GM18502 (cell line): Measurements from ENCODE around the gene RUFY1.
A peak's percentile ranks its signal among the peaks of the same experiment; 100 is the strongest.
"Not testable (repeated sequence)": the region's sequence is repeated elsewhere in the genome, so short reads cannot be mapped to it uniquely, and the experiment has no call there.

Source experiments
- ATAC-seq: cut with Tn5 transposase; IDR thresholded peaks from one replicate; pipeline ENCODE4 v1.9.1; 2021; ENCODE audit warnings: mild to moderate bottlenecking; ENCODE audit not compliant: unreplicated experiment, poor library complexity

RUFY1 gene

DNA sequence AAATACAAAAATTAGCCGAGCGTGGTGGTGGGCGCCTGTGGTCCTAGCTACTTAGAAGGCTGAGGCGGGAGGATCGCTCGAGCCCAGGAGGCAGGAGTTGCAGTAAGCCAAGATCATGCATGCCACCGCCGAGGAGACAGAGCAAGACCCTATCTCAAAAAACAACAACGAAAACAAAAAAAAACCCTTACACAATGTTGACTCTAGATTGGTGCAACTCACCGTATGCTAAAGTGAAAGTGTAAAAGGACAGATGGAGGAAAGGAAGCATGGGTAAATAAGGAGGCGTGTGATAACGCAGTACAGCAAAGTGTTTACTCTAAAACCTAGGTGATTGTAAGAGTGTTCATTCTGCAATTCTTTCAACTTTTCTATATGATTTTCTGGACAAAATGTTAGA lies 15.9 kb upstream of the RUFY1 start:
- ATAC-seq = peak; percentile 54

DNA sequence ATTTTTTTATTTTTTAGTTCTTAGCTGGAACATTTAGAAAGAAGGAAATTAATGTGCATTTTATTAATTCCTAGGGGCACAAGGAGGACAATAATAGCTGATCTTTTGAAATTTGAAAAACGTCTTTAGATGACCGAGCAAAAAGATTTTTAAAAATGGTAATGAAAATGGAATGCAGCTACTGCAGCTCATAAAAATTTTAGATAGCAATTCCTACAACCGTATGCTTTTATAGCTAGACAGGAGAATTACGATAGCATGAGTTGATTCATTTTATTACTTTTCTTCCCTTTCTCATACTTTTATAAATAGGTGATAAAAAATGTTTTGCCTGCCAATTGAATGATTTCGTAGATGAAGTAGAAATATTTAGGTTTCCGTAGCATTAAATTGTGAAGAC lies 13.7 kb upstream of the RUFY1 start:
- no peak for ATAC-seq

GRCh38 chr5:179542170-179542569 lies 8.2 kb upstream of the RUFY1 start:
- ATAC-seq = no peak

DNA sequence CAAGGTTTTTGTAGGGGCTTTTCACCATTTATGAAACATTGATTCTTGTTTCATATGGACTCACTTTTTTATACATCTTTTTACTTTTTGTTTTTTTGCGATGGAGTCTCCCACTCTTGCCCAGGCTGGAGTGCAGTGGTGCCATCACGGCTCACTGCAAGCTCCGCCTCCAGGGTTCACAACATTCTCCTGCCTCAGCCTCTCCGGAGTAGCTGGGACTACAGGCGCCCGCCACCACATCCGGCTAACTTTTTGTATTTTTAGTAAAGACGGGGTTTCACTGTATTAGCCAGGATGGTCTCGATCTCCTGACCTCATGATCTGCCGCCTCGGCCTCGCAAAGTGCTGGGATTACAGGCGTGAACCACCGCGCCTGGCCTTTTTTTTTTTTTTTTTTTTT lies 7.1 kb upstream of the RUFY1 start:
- ATAC-seq = not testable (repeated sequence)

DNA sequence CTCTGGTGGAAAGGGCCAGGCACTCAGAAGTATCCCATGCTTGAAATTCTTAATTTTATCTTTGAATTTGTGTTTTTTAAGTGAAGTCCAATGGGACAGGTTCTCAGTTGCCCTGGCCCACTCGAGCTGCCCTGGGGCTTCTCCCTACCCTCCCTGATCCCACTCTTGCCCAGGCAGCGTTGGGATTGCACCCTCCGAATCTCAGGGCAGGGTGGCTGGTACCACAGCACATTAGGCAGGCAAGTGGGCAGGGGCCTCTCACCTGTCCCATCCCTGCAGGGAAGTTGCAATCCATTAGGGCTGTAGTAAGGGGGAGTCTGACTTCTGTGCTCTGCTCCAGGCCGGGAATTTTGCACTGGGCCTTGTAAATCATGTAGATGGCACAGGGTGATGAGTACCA lies 2.7 kb downstream of the RUFY1 start:
- no peak for ATAC-seq

DNA sequence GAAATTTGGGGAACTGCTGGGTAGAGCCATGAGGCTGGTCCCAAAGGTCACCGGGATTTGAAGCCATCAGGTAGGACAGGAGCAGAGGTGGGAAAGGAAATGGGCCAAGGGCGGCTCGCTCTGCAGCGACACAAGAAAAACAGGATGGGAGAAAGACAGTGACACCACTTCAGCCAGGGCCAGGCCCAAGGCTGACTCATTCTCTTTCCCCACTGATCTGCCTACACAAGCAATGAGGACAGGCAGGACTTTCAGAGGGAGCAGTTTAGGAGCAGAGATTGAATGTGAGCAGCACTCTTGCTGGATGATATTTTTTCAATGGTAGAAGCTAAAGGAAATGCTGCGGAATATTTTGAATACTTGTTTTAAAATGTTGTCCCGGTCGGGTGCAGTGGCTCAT lies 3.5 kb downstream of the RUFY1 start:
- ATAC-seq = no peak

GRCh38 chr5:179554981-179555380 lies 4.6 kb downstream of the RUFY1 start:
- ATAC-seq = no peak

DNA sequence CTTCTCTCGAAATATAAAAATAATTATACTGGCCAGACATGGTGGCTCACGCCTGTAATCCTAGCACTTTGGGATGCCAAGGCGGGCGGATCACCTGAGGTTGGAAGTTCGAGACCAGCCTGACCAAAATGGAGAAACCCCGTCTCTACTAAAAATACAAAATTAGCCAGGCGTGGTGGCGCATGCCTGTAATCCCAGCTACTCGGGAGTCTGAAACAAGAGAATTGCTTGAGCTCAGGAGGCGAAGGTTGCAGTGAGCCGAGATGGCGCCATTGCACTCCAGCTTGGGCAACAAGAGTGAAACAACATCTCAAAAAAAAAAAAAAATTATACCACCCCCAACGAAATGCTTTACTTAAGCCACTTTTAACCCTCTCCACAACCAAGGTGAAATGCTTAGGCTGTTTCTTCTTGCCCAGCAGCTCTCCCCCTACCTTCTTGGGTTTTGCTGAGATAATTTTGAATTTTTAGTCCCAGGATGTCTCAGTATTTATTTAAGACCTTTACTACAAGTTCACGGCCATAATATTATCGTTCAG lies 8.0 kb downstream of the RUFY1 start:
- ATAC-seq = not testable (repeated sequence)

DNA sequence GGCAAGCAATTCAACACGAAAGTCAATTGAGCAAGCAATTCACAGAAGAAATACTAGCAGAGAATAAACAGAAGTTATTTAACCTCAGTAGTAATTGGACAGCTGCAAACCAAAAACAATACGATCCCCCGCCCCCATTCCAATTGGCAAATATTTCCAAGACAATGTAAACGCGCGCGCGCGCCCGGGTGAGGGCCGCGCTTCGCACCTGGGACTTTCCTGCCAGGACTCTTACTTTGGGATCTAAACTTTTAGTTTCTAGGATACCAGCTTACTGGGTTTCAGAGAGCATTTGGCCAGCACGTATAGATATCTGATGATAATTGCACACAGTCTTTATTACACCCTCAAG lies 8.6 kb downstream of the RUFY1 start:
- peak; percentile 18 for ATAC-seq

GRCh38 chr5:179559284-179560252 lies 9.2 kb downstream of the RUFY1 start:
- ATAC-seq = peak; percentile 100

DNA sequence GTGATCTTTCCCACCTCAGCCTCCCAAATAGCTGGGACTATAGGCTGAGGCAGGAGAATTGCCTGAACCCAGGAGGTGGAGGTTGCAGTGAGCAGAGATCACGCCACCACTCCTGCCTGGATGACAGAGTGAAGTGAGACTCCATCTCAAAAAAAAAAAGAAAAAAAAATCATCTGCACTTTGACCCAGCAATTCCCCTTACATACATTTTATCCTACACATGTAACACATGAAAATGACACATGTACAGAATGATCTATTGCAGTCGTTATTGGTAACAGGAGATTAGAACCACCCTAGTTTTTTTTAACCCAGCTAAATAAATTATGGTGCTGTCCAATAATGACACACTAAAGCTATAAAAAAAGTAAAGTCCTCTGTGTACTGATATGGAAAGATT lies 14.2 kb downstream of the RUFY1 start:
- ATAC-seq = no peak

DNA sequence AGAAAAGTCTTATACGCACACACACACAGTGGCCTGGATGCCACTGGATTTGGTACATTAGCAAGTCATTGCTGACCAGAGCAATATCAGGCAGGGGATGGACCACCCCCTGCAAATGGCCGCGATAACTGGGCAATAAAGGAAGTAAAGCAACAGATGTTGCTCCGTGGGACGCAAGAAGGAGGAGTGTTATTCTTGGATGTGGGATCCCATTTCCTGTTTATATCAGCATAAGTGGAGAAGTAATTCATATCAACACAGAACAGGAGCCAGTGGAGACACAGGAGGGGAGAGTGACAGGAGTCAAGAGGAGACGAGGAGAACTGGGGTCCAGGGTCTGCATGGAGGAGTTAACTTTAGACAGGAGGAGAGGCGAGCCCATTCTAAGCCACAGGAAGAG lies 18.4 kb downstream of the RUFY1 start:
- no peak for ATAC-seq

DNA sequence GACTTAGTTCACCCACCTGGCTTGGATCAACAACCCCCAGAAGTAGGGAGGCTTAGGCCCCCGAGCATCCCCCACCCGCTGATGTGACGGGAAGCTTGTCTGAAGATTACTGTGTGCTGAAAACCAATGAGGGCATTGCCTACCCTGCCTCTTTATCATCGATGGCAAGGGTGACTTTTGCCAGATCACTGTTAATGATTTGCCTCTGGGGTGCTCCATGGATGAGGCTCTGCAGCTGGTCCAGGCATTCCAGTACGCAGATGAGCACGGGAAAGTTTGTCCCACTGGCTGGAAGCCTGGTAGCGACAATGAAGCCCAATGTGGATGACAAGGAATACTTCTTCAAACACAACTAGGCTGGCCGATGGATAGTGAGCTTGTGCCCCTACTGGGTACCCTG lies 22.0 kb downstream of the RUFY1 start:
- no peak for ATAC-seq

- ATAC-seq = no peak
Measured at GRCh38 chr5:179577286-179577960, 27.1 kb downstream of the RUFY1 start.

DNA sequence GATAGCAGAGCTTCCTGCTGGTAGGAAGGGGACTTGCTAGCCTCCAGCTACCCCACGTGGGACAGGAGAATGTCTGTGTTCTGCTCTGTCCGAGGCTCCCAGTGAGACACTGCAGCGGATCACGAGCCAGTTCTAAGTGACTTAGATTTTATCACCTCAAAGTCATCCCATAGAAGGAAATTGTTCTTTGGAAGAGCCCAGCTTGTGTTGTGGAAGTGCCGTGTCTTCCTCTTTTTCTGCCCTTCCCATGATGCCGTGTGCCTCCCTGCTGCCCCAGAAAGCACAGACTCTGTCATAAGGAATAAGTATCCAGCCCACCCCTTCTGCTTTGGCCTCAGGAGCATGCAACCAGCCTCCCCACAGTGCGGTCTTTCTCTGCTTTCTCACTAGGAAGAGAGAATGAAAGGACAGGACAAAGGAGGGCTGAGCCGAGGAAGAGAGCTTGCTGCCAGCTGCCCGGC lies 35.6 kb downstream of the RUFY1 start:
- no peak for ATAC-seq

GRCh38 chr5:179588166-179588565 lies 37.8 kb downstream of the RUFY1 start:
- no peak for ATAC-seq

- ATAC-seq = no peak
Measured at GRCh38 chr5:179595916-179596315, 45.6 kb downstream of the RUFY1 start.

- no peak for ATAC-seq
Measured at GRCh38 chr5:179596421-179596820, 46.1 kb downstream of the RUFY1 start.

DNA sequence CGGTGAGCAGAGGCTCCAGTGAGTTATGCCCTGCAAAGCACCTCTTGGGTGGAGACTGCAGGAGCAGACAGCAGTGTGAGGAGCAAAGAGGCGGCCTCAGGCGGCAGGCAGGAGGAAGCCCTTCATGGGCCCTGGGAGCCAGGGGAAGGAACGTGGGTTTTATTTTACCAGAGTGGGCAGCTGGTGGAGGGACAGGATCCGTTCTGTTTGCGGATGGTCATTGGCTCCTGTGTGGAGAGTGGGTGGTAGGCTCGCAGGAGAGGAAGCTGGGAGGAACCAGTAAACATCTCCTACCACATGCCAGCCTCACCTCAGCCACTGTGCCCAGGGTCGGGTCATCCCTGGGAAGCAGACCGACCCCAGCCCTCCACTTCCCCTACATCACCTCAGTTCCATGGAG lies 48.7 kb downstream of the RUFY1 start:
- no peak for ATAC-seq

- ATAC-seq = no peak
Measured at GRCh38 chr5:179599566-179599965, 49.2 kb downstream of the RUFY1 start.

DNA sequence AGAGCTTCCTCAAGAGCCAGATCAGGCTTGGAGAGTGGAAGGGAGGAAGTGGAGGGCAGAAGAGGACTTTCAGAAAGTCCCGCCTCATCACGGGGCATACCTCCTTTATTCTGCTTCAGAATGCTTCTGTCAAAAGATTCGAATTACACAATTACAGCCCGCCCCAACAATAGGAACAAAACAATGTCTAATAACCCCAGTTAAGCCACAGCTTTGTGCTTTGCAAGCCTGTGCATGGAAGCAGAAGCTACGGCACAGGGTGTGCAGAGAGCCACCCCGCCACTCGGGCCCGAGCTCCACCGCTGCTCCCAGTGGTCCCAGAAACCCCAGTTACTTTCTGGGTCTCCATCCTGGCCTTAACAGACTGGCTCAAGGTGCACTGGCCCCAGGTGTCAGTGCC lies 49.6 kb downstream of the RUFY1 start:
- ATAC-seq = no peak
